Measurements from ENCODE around the gene PCCB. TPM values are rescaled to one million over a fixed set of nuclear protein-coding genes. Genes with fewer than 3 reads are reported as not detected.

The PCCB gene
- total RNA-seq, 2 donors from 2014 or later: 19.3 to 22.6 TPM

- Histone ChIP-seq H3K27me3 (replicated peaks; ENCODE audit: insufficient read depth) (no peaks in the 10 kb centered on the region), H3K4me1 (ENCODE audit: control insufficient read depth in 1 of 2, low read depth in 2 of 2) (no peaks in the 10 kb centered on the region), H3K9me3 (no peaks in the 10 kb centered on the region), H3K27ac (no peak overlapping the region), H3K4me3 (no peak overlapping the region), H3K36me3 (peaks cover 18% of the 10 kb centered on the region)
- DNase-seq (ENCODE audit: low spot score) (no peak), ATAC-seq (ENCODE audit: insufficient number of reproducible peaks, low FRiP score, low read depth) (no peak)
- TF ChIP-seq, protein P1, sequence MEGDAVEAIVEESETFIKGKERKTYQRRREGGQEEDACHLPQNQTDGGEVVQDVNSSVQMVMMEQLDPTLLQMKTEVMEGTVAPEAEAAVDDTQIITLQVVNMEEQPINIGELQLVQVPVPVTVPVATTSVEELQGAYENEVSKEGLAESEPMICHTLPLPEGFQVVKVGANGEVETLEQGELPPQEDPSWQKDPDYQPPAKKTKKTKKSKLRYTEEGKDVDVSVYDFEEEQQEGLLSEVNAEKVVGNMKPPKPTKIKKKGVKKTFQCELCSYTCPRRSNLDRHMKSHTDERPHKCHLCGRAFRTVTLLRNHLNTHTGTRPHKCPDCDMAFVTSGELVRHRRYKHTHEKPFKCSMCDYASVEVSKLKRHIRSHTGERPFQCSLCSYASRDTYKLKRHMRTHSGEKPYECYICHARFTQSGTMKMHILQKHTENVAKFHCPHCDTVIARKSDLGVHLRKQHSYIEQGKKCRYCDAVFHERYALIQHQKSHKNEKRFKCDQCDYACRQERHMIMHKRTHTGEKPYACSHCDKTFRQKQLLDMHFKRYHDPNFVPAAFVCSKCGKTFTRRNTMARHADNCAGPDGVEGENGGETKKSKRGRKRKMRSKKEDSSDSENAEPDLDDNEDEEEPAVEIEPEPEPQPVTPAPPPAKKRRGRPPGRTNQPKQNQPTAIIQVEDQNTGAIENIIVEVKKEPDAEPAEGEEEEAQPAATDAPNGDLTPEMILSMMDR (IDR thresholded peaks at IDR 0.05): no peak
Observed at GRCh38 chr3:136336329-136337100, 86.4 kb downstream of the PCCB start.

- peaks cover 5 to 11% of the 10 kb centered on the region in 2 donors for H3K4me1 ChIP-seq (ENCODE audit: control insufficient read depth in 1 of 2, low read depth in 2 of 2)
- no peaks in the 10 kb centered on the region for H3K9me3 ChIP-seq
- no peak overlapping the region for H3K27ac ChIP-seq
- ATAC-seq (ENCODE audit: insufficient number of reproducible peaks, low FRiP score, low read depth) (no peak), DNase-seq (ENCODE audit: low spot score) (no peak)
- no peaks in the 10 kb centered on the region for H3K36me3 ChIP-seq
- TF ChIP-seq, protein P1 (IDR thresholded peaks at IDR 0.05): no peak
- no peak overlapping the region for H3K4me3 ChIP-seq
- no peaks in the 10 kb centered on the region for H3K27me3 ChIP-seq (replicated peaks; ENCODE audit: insufficient read depth)
Observed at GRCh38 chr3:136343446-136343845, 93.3 kb downstream of the PCCB start.

GRCh38 chr3:136343873-136344555 lies 93.9 kb downstream of the PCCB start:
- Histone ChIP-seq H3K36me3 (no peaks in the 10 kb centered on the region), H3K4me3 (no peak overlapping the region), H3K27me3 (replicated peaks; ENCODE audit: insufficient read depth) (no peaks in the 10 kb centered on the region), H3K4me1 (ENCODE audit: control insufficient read depth in 1 of 2, low read depth in 2 of 2) (peaks cover 5 to 11% of the 10 kb centered on the region in 2 donors), H3K9me3 (no peaks in the 10 kb centered on the region), H3K27ac (peak overlapping the region; percentile 15 to 39)
- peak; percentile 79 for DNase-seq (ENCODE audit: low spot score)
- TF ChIP-seq, protein P1 (IDR thresholded peaks at IDR 0.05): no peak
- peak; percentile 77 for ATAC-seq (ENCODE audit: insufficient number of reproducible peaks, low FRiP score, low read depth)

- TF ChIP-seq, protein P1 (IDR thresholded peaks at IDR 0.05): no peak
Observed at GRCh38 chr3:136346486-136346885, 96.3 kb downstream of the PCCB start.

GRCh38 chr3:136350132-136350531 lies 100.0 kb downstream of the PCCB start:
- Histone ChIP-seq H3K27ac (no peak overlapping the region), H3K36me3 (peaks cover 3% of the 10 kb centered on the region), H3K9me3 (no peaks in the 10 kb centered on the region), H3K4me3 (no peak overlapping the region), H3K4me1 (ENCODE audit: control insufficient read depth in 1 of 2, low read depth in 2 of 2) (peaks cover 0 to 19% of the 10 kb centered on the region in 2 donors), H3K27me3 (replicated peaks; ENCODE audit: insufficient read depth) (no peaks in the 10 kb centered on the region)
- DNase-seq (ENCODE audit: low spot score) (no peak), ATAC-seq (ENCODE audit: insufficient number of reproducible peaks, low FRiP score, low read depth) (no peak)
- TF ChIP-seq, protein P1 (IDR thresholded peaks at IDR 0.05): no peak

More at GRCh38 chr3:136346486-136346885, 96.3 kb downstream of the PCCB start:
- no peak for ATAC-seq (ENCODE audit: insufficient number of reproducible peaks, low FRiP score, low read depth)
- Histone ChIP-seq H3K4me1 (ENCODE audit: control insufficient read depth in 1 of 2, low read depth in 2 of 2) (peaks cover 5 to 26% of the 10 kb centered on the region in 2 donors), H3K27me3 (replicated peaks; ENCODE audit: insufficient read depth) (no peaks in the 10 kb centered on the region), H3K36me3 (no peaks in the 10 kb centered on the region), H3K27ac (no peak overlapping the region), H3K9me3 (no peaks in the 10 kb centered on the region), H3K4me3 (no peak overlapping the region)
- no peak for DNase-seq (ENCODE audit: low spot score)
